K562 (cell line): ENCODE data around the gene MTG1. TPM values are rescaled to one million over a fixed set of nuclear protein-coding genes. Genes with fewer than 3 reads are reported as not detected.
A peak's percentile ranks its signal among the peaks of the same experiment; 100 is the strongest.

Experiments
- ATAC-seq: fragments of 200-7000 bp; cut with Tn5 transposase; 3 replicates; pipeline ENCODE4 v1.9.1; 2020; ENCODE audit warnings: moderate library complexity
- BruUV-seq: library from RNA; stranded (reverse); fragments of 400-500 nt; replicated peaks from 2 replicates; lab custom pipeline; 2021; lab: Mats Ljungman, UMichigan
- CTCF ChIA-PET: fragments of 300-600 bp; formaldehyde crosslinking; extraction: SDS; loops from one replicate; lab custom pipeline; 2021; ENCODE audit warnings: low intra/inter-chr PET ratio; lab: Yijun Ruan, JAX
- POLR2A ChIA-PET: fragments of 300-600, 350-650 bp; sonication (Branson Sonifier 250); formaldehyde crosslinking; extraction: SDS; loops from one replicate; lab custom pipeline; 2021; ENCODE audit warnings: antibody characterized with exemption, inconsistent platforms; lab: Yijun Ruan, JAX
- DNase-seq, 4 experiments: peaks; one replicate each; pipeline versions ENCODE4 v3.0.0 to v3.0.0-alpha.2; 2011 to 2018; ENCODE audit warnings: low spot score in 3 of 4, mixed read lengths in 3 of 4; ENCODE audit errors: extremely low read depth in 1 of 4
- FAIRE-seq: peaks from 2 replicates; lab custom pipeline; 2011; peaks lifted over from hg19 to GRCh38; lab: Jason Lieb, UNC
- H2AFZ ChIP-seq: 2 replicates; pipeline ENCODE4 v1.6.0; 2011; ENCODE audit warnings: low read depth, low read length, control low read depth, inconsistent platforms
- H3K27ac ChIP-seq: fragments of 200-600 bp; 3 replicates; pipeline ENCODE4 v1.8.0; 2011; ENCODE audit warnings: low read depth, mild to moderate bottlenecking, control low read depth, inconsistent platforms, low read length, moderate library complexity, mixed read lengths; ENCODE audit errors: extremely low read depth
- H3K27me3 ChIP-seq, 2 experiments: fragments of 300-600 bp in 1 of 2; 2 replicates in 1 of 2; 3 replicates in 1 of 2; pipeline versions ENCODE4 v1.6.0 to v1.8.0; 2011; ENCODE audit warnings: inconsistent platforms in 2 of 2, low read length in 2 of 2, mild to moderate bottlenecking in 1 of 2, mixed read lengths in 1 of 2, moderate library complexity in 1 of 2; ENCODE audit not compliant: control insufficient read depth in 2 of 2, insufficient read depth in 2 of 2
- H3K36me3 ChIP-seq: fragments of 300-600 bp; 3 replicates; pipeline ENCODE4 v1.8.0; 2011; ENCODE audit warnings: mild to moderate bottlenecking, low read length, inconsistent platforms; ENCODE audit not compliant: control insufficient read depth, insufficient read depth
- H3K4me1 ChIP-seq, 2 experiments: fragments of 200-600 bp in 1 of 2; replicated peaks in 1 of 2; 2 replicates in 1 of 2; 3 replicates in 1 of 2; pipeline versions ENCODE4 v1.5.1 to v1.8.0; 2011; ENCODE audit warnings: inconsistent platforms in 2 of 2, low read length in 2 of 2, mild to moderate bottlenecking in 1 of 2, mixed read lengths in 1 of 2, moderate library complexity in 1 of 2; ENCODE audit not compliant: control insufficient read depth in 2 of 2, insufficient read depth in 2 of 2
- H3K4me2 ChIP-seq: 2 replicates; pipeline ENCODE4 v1.6.1; 2011; ENCODE audit warnings: low read length, control low read depth, inconsistent platforms, mixed read lengths; ENCODE audit not compliant: insufficient read depth
- H3K4me3 ChIP-seq: fragments of 200-600 bp; sonication (generic), shearing (Covaris generic); 2 replicates; pipeline ENCODE4 v1.5.1; 2016; ENCODE audit warnings: control low read depth, inconsistent platforms
- H3K79me2 ChIP-seq: fragments of 200-600 bp; 3 replicates; pipeline ENCODE4 v1.8.0; 2011; ENCODE audit warnings: low read length, inconsistent platforms; ENCODE audit not compliant: control insufficient read depth, insufficient read depth
- H3K9ac ChIP-seq, 2 experiments: 2 replicates each; pipeline versions ENCODE4 v1.6.0 to v1.6.1; 2011; ENCODE audit warnings: low read depth in 2 of 2, low read length in 2 of 2, control low read depth in 1 of 2, inconsistent platforms in 1 of 2, mild to moderate bottlenecking in 1 of 2, mixed read lengths in 1 of 2; ENCODE audit not compliant: insufficient read depth in 1 of 2
- H3K9me1 ChIP-seq: one replicate; pipeline ENCODE4 v1.6.0; 2011; ENCODE audit warnings: inconsistent platforms, mild to moderate bottlenecking, low read length, moderate library complexity; ENCODE audit not compliant: control insufficient read depth, insufficient read depth
- H3K9me3 ChIP-seq: replicated peaks from 2 replicates; pipeline ENCODE4 v1.5.1; 2011; ENCODE audit warnings: low read depth, low read length, inconsistent platforms; ENCODE audit not compliant: control insufficient read depth, insufficient read depth
- H4K20me1 ChIP-seq: replicated peaks from 2 replicates; pipeline ENCODE4 v1.6.1; 2011; ENCODE audit warnings: low read length, inconsistent platforms, mixed read lengths; ENCODE audit not compliant: control insufficient read depth, insufficient read depth
- VEZF1 ChIP-seq: fragments of 200-800 bp; sonication (Bioruptor generic); IDR thresholded peaks from 2 replicates; pipeline ENCODE4 v1.6.1; 2017; ENCODE audit warnings: missing genetic modification characterization, missing compliant biosample characterization
- ZNF699 ChIP-seq: fragments of 250-450 bp; sonication (Bioruptor Pico); IDR thresholded peaks from 2 replicates; pipeline ENCODE4 v1.8.0; 2021; ENCODE audit warnings: mild to moderate bottlenecking, moderate library complexity; ENCODE audit not compliant: insufficient replicate concordance
- WGBS: fragments of 100-300 bp; shearing (Covaris generic); methylation state at CpG from one replicate; pipeline ENCODE4 v1.1.6; 2016; ENCODE audit warnings: low coverage, mixed read lengths; ENCODE audit not compliant: insufficient coverage; ENCODE audit errors: missing lambda C conversion rate; 5-methylcytosine and 5-hydroxymethylcytosine counted together
- in situ Hi-C: fragments of 300-500 bp; cut with MboI; formaldehyde crosslinking; loops from 4 replicates; pipeline ENCODE4 v1.15.0; 2018; ENCODE audit warnings: inconsistent platforms, mixed read lengths
- intact Hi-C: fragments of 100-400 bp; cut with micrococcal nuclease; formaldehyde crosslinking; loops from 2 replicates; pipeline ENCODE4 v1.14.2; 2022
- polyA plus RNA-seq, 8 experiments: library from polyadenylated mRNA; depleted of rRNA in 4 of 8; stranded (reverse) in 5 of 8; unstranded in 3 of 8; fragments of >200 nt; fragmentation: Nextera tagmentation in 2 of 8; fragmentation: Illumina TruSeq in 1 of 8; extraction: Ambion mirVana in 2 of 8; extraction: Trizol in 1 of 8; gene quantifications; 2 replicates each; pipeline versions ENCODE4 v1.2.1 to v1.2.3, GENCODE V29; 2011 to 2014; ENCODE audit warnings: inconsistent platforms in 1 of 8, missing spikeins in 1 of 8
- total RNA-seq, 7 experiments: library from RNA; depleted of rRNA in 6 of 7; stranded (reverse); fragments of >200 nt in 6 of 7; fragmentation: Illumina TruSeq in 2 of 7; extraction: Trizol in 2 of 7; gene quantifications; 2 replicates each; pipeline versions ENCODE4 v1.2.1 to v1.2.3, GENCODE V29; 2011 to 2021; ENCODE audit warnings: low replicate concordance in 1 of 7

The MTG1 gene
- total and polyA plus RNA-seq, 9 of the 15 experiments (the other 6 are each of a cell fraction or from before 2014, with no cell fraction given), result 2.8 to 28.2 (median 15.4) TPM

- Histone ChIP-seq H3K36me3 (peaks cover 27% of the 10 kb centered on the region; the same call in 1 of the 3 replicates), H3K27me3 (no peaks in the 10 kb centered on the region), H3K79me2 (peaks cover 12% of the 10 kb centered on the region), H2AFZ (peak overlapping the region; percentile 79; the same call in 1 of the 2 replicates)
- WGBS, result 42% methylated on average over 14 of the region's 41 CpGs
- in situ Hi-C loops, result no loop called here
- no peak for ATAC-seq
- TF ChIP-seq VEZF1 (peak; percentile 19; the same call in 1 of the 2 replicates), ZNF699 (CRISPR knock-in tag) (no peak)
- TF ChIP-seq, all 486 proteins: peak for 1
- FAIRE-seq (no peak), DNase-seq (no peak)
- Histone ChIP-seq H3K9me1 (no peaks in the 10 kb centered on the region), H3K27ac (no peak overlapping the region), H3K4me1 (peaks cover 15 to 62% of the 10 kb centered on the region in 2 experiments), H3K4me2 (no peak overlapping the region), H3K9ac (peak overlapping the region in 1 of 2 experiments; percentile 78; a peak in 2 of 4 replicates), H3K4me3 (peak overlapping the region; percentile 11; the same call in 1 of the 2 replicates), H3K9me3 (no peaks in the 10 kb centered on the region), H4K20me1 (no peaks in the 10 kb centered on the region)
- POLR2A ChIA-PET, result no interaction called here
- CTCF ChIA-PET, result no interaction called here
- no TSS peak for BruUV-seq
- intact Hi-C loops, result loop anchor here (5.0 kb wide), 1 partner anchor 34 kb away; the partner anchor contains the start of gene MTG1
Observed at GRCh38 chr10:133358162-133358924, 35.6 kb upstream of the MTG1 start.
